CD4-positive, alpha-beta T cell treated with Interleukin-2 at 100 ng/mL for 4 hours (primary cell): ENCODE measurements around the gene SIRT5.
A peak's percentile ranks its signal among the peaks of the same experiment; 100 is the strongest.

Experiments
- DNase-seq: peaks from one replicate; pipeline ENCODE4 v3.0.0-alpha.2; 2020; ENCODE audit warnings: low spot score

SIRT5 gene

GRCh38 chr6:13635948-13636658, 61.7 kb downstream of the SIRT5 start:
- DNase-seq, result peak; percentile 12

- no peak for DNase-seq
Observed at GRCh38 chr6:13638014-13638413, 63.6 kb downstream of the SIRT5 start.

- DNase-seq, result no peak
Observed at GRCh38 chr6:13638626-13639025, 64.2 kb downstream of the SIRT5 start.

DNA sequence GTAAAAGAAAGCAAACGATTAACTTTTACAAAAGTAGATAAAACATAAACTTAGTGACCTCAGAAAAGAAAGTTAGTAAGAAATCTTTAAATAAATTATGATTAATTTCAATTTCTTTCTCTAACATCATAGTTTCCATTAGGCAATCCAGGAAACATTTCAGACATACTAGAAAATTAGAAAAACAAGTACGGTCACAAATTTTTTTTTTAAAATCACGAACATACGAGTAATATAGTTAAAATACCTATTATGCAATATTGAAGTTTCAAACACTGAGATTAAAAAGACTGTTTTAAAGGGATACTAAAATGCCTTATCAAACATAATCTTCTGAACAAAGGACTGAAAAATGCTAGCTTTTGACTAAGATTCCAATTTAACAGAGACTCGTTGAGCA, 66.9 kb downstream of the SIRT5 start:
- no peak for DNase-seq

DNA sequence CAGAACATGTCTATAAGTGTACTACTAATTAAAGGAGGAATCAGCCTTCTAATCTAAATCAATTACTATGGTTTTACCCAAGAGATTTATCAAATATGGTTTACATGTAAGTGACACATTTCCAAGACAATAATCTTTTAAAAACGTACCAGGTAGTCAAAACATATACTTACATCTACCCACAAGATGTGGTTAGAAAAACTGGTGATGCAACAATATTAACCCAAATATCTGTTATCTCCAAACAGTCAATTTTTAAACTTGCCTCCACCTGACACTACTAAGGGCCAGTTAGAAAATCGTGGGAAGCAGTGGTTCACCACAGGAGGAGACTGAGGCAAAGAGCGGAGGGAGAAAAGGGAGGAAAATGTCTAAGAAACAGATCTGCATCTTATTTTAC, 68.7 kb downstream of the SIRT5 start:
- DNase-seq, result no peak

- no peak for DNase-seq
Observed at GRCh38 chr6:13648850-13649249, 74.4 kb downstream of the SIRT5 start.

GRCh38 chr6:13649393-13649792, 75.0 kb downstream of the SIRT5 start:
- no peak for DNase-seq

- no peak for DNase-seq
Observed at GRCh38 chr6:13653296-13653695, 78.9 kb downstream of the SIRT5 start.

GRCh38 chr6:13654496-13654895, 80.1 kb downstream of the SIRT5 start:
- no peak for DNase-seq

GRCh38 chr6:13655700-13656099, 81.3 kb downstream of the SIRT5 start:
- DNase-seq, result no peak

- no peak for DNase-seq
Observed at GRCh38 chr6:13660273-13660672, 85.9 kb downstream of the SIRT5 start.

DNA sequence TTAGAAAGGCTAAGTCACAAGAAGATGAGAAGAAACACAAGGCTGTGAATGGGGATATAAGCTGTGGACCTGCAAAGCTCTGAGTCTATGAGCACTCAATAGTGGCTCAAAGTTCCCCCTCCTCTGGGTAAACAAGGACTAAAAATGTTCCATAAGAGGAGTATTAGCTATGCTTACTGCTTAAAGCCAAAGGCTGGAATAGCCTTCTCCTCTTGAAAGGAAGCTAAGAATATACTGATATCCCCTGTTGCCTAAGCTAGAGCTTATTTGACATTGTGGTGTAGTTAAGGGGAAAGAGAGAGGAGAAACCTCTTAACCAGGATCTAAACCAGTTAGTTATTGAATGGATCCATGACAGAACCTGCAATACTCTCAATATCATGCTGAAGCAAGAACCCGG, 86.5 kb downstream of the SIRT5 start:
- no peak for DNase-seq

DNA sequence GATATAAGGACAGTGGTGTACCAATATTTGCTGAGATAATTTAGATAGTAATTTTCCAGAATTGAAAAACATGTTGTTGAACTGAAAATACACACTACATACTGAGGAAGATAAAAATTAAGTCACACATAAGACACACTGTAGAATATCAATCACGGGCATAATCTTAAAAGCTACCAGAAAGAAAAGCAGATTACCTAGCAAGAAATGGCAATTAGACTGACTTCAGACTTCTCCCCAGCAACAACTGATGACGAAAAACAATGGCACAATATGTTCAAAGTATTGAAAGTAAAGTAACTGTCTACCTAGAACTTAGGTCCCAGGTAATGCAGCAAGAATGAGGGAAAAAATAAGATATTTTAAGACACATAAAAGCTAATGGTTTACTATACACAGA, 87.2 kb downstream of the SIRT5 start:
- DNase-seq, result no peak

DNA sequence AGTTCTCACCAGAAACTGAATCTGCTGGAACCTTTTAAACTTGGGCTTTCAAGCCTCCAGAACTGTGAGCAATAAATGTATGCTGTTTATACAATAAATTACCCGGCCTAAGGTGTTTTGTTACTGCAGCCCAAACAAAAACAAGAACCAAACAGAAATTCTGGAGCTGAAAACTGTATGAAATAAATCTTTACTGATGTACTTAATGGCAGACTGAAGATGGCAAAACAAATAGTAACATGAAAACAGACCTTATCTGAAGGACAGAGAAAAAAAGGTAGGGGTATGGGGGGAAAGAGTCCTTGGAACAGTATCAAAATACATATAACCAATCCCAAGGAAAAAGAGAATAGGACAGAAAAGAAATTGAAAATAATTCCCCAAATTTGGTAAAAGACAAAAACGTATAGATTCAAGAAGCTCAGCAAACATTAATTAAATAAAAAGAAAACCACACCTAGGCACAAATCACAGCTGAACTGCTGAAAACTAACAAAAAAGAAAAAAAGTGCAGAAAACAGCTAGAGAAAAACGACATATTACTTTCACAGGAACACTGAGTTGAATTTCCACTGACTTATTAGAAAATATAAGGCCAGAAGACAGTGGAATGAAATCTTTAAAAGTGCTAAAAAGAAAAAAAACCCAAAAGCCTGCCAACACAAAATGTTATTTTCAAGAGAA, 88.4 kb downstream of the SIRT5 start:
- DNase-seq, result no peak

DNA sequence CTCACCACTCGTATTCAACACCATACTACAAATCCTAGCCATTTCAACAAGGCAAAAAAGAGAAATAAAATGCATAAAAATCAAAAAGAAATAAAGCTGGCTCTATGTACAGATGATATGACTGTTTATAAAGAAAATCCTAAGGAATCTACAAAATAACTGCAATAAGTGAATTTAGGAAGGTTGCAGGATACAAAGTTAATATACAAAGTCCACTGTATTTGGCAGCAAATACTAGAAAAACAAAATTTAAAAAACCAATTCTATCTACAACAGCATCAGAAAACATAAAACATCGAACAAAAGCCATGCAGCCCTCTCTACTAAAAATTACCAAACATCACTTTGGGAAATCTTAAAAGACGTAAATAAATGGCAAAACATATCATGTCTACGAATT, 89.6 kb downstream of the SIRT5 start:
- no peak for DNase-seq
